ENCODE data around the gene TMEM150C. TPM values are rescaled to one million over a fixed set of nuclear protein-coding genes. Genes with fewer than 3 reads are reported as not detected.

Gene TMEM150C
- total RNA-seq, 1 donor from 2014 or later: not detected

- H3K9me3 Mint-ChIP-seq: no peaks in the 10 kb centered on the region
- intact Hi-C loops (cut with micrococcal nuclease): no loop called here
Measured at GRCh38 chr4:82587826-82588540, 26.2 kb upstream of the TMEM150C start.

DNA sequence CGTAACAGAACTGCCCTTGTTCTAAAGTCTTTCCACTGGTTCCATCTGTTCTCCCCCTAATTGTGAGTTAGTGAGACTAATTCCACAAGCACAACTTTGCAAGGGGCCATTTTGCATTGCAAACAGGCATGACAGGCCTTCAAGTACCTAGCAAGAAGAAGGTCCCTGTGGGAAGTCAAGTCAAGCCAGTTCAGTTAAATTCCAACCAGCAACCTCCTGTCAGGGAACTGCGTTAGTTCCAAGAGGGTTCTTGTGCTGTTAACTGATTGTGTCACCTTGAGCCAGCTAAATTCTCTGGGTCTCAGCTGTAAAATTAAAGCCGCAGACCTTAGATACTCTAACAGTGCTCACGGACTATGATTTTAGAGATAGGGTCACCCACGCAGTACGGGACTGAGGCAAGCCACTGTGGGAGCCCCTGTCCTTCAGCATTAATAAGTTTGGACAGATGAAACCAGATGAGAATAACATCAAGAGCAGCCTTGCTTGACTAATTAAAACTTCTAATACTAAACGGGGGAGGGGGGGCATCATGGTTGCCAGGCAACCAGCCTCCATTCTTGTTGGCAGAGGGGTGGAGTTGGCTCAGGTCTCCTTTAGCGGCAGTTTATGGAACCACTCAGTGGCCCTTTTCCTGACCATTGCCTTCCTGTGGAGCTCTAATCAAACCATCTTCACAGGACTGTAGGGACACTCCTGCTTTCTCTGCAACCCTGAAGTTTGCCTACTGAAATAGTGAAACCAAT is 24.1 kb upstream of the TMEM150C start:
- Mint-ChIP-seq H3K36me3 (ENCODE audit: low read depth) (no peaks in the 10 kb centered on the region), H3K4me1 (ENCODE audit: low read depth) (no peaks in the 10 kb centered on the region), H3K4me3 (ENCODE audit: low read depth) (no peak overlapping the region), H3K27me3 (ENCODE audit: low read depth) (peaks cover 9% of the 10 kb centered on the region), H3K27ac (no peak overlapping the region), H3K9me3 (no peaks in the 10 kb centered on the region)
- DNase-seq (ENCODE audit: low spot score): no peak
- intact Hi-C loops (cut with micrococcal nuclease): no loop called here

More at GRCh38 chr4:82587826-82588540, 26.2 kb upstream of the TMEM150C start:
- Mint-ChIP-seq H3K4me3 (ENCODE audit: low read depth) (no peak overlapping the region), H3K27ac (no peak overlapping the region), H3K4me1 (ENCODE audit: low read depth) (no peaks in the 10 kb centered on the region), H3K36me3 (ENCODE audit: low read depth) (no peaks in the 10 kb centered on the region), H3K27me3 (ENCODE audit: low read depth) (peaks cover 12% of the 10 kb centered on the region)
- no peak for DNase-seq (ENCODE audit: low spot score)

GRCh38 chr4:82584931-82585330 is 23.1 kb upstream of the TMEM150C start:
- Mint-ChIP-seq H3K4me1 (ENCODE audit: low read depth) (no peaks in the 10 kb centered on the region), H3K36me3 (ENCODE audit: low read depth) (no peaks in the 10 kb centered on the region), H3K27ac (no peak overlapping the region), H3K4me3 (ENCODE audit: low read depth) (no peak overlapping the region), H3K9me3 (no peaks in the 10 kb centered on the region), H3K27me3 (ENCODE audit: low read depth) (peaks cover 6% of the 10 kb centered on the region)
- intact Hi-C loops (cut with micrococcal nuclease): no loop called here
- DNase-seq (ENCODE audit: low spot score): no peak

DNA sequence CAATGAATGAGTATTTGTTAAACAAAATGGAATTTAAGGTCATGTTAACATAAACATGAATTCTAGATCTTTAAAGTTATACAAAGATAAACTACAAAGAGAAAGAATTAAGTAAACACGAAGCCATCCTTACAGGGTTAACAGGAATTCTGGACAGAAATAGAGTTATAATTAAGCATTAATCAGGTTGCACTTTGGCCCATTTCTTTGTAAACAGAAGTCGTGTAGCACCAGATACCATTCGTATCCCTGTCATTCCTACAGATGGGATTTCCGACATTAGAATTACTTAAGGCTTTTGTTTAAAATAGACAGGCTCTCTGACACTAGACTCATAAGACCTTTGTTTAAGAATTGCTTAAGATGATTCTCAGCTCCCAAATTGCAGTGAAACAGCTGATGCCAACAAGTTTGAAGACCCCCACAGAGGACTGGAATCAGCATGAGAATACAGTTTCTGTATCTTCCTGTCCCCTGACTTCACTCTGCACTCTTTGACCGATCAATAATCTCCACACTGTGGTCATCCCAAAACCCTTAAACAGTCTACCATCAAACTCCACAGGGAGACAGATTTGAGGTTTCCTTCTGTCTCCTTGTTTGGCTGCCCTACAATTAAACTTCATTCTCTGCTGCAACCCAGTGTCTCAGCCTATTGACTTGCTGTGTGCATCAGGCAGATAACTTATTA is 22.3 kb upstream of the TMEM150C start:
- no peak for DNase-seq (ENCODE audit: low spot score)
- Mint-ChIP-seq H3K4me1 (ENCODE audit: low read depth) (no peaks in the 10 kb centered on the region), H3K36me3 (ENCODE audit: low read depth) (no peaks in the 10 kb centered on the region), H3K27me3 (ENCODE audit: low read depth) (peaks cover 7% of the 10 kb centered on the region), H3K9me3 (no peaks in the 10 kb centered on the region), H3K4me3 (ENCODE audit: low read depth) (no peak overlapping the region), H3K27ac (no peak overlapping the region)
- intact Hi-C loops (cut with micrococcal nuclease): no loop called here

DNA sequence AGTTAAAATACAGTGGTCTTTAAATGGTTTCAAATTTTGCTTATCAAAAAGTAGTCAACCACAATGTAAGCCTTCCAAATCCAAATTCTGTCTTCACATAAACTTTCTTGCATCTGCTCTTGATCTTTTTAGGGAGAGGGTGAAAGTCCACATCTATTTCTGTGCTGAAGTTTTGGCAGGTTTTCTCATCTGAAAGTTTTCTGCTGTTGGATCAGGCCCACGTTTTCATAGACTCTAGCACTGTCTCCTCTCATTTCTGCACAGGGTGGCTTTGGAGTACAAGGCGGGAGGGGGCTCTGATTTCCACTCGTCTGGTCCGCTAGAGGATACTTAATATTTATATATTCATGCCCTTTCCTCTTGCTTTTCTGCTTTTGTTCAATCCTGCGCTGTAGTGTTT is 18.1 kb upstream of the TMEM150C start:
- DNase-seq (ENCODE audit: low spot score): no peak
- no peak overlapping the region for H3K4me3 Mint-ChIP-seq (ENCODE audit: low read depth)
- H3K9me3 Mint-ChIP-seq: no peaks in the 10 kb centered on the region
- intact Hi-C loops (cut with micrococcal nuclease): no loop called here
- H3K27me3 Mint-ChIP-seq (ENCODE audit: low read depth): peaks cover 5% of the 10 kb centered on the region
- no peaks in the 10 kb centered on the region for H3K4me1 Mint-ChIP-seq (ENCODE audit: low read depth)
- no peaks in the 10 kb centered on the region for H3K36me3 Mint-ChIP-seq (ENCODE audit: low read depth)
- no peak overlapping the region for H3K27ac Mint-ChIP-seq

DNA sequence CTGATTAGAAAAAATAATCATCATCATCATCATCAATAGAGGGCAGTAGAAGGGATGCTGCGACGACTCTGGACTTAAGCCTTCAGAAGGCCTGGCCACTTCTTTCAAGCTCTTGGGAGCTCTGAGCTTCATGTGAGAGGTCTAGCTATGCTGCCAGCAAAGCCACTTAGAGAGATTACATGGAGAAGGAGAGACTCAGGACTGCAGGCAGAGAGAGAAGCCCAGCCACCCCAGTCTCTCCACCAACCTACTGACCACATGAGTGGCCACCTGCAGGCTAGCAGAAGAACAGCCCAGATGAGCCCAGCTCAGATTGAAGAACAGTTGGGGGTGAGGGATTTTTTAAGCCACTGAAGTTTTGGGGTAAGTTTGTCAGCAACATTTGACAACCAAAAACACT is 17.1 kb upstream of the TMEM150C start:
- no peaks in the 10 kb centered on the region for H3K36me3 Mint-ChIP-seq (ENCODE audit: low read depth)
- peaks cover 9% of the 10 kb centered on the region for H3K27me3 Mint-ChIP-seq (ENCODE audit: low read depth)
- intact Hi-C loops (cut with micrococcal nuclease): no loop called here
- no peak overlapping the region for H3K4me3 Mint-ChIP-seq (ENCODE audit: low read depth)
- H3K27ac Mint-ChIP-seq: no peak overlapping the region
- H3K9me3 Mint-ChIP-seq: no peaks in the 10 kb centered on the region
- H3K4me1 Mint-ChIP-seq (ENCODE audit: low read depth): no peaks in the 10 kb centered on the region
- no peak for DNase-seq (ENCODE audit: low spot score)

DNA sequence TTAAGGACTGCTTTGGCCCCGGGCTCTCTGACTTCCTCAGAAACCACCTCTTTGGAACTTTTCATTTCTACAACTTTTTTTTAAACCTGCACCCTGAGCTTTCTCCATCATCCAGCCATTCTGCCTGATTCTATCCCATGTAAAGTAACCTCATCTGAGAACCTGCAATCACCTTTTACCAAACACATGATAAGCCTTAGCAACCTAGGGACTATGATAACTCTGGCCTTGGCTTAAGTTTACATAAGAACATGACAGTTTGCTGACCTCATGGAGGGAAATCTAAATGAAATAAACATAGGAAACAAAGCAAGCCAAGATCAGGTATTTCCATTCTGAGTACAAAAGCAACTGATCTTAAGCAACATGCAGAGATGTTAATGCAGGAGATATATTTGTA is 15.7 kb upstream of the TMEM150C start:
- Mint-ChIP-seq H3K4me1 (ENCODE audit: low read depth) (no peaks in the 10 kb centered on the region), H3K4me3 (ENCODE audit: low read depth) (no peak overlapping the region), H3K27me3 (ENCODE audit: low read depth) (peaks cover 6% of the 10 kb centered on the region), H3K9me3 (no peaks in the 10 kb centered on the region), H3K27ac (no peak overlapping the region), H3K36me3 (ENCODE audit: low read depth) (no peaks in the 10 kb centered on the region)
- intact Hi-C loops (cut with micrococcal nuclease): no loop called here
- DNase-seq (ENCODE audit: low spot score): no peak

DNA sequence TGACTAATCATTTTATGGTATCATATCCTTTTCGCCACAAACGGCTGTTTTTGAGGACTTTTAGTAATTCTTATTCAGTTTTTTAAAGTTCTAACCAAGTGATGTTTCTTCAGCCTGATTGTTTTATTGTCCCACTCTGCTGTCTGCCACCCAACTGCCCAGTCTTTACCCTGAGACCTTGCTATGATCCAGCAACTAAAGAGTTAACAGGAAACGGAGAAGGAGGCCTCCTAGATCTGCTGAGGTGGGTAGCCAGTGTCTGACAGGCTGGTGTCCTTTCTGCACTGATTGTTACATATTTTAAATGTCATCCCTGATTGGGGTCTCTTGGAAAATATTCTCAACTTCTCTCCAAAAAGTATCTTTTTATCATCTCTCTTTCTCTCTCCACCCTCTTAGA is 7.9 kb upstream of the TMEM150C start:
- H3K4me3 Mint-ChIP-seq (ENCODE audit: low read depth): no peak overlapping the region
- no peak for DNase-seq (ENCODE audit: low spot score)
- no peaks in the 10 kb centered on the region for H3K9me3 Mint-ChIP-seq
- H3K4me1 Mint-ChIP-seq (ENCODE audit: low read depth): no peaks in the 10 kb centered on the region
- H3K36me3 Mint-ChIP-seq (ENCODE audit: low read depth): no peaks in the 10 kb centered on the region
- no peak overlapping the region for H3K27ac Mint-ChIP-seq
- H3K27me3 Mint-ChIP-seq (ENCODE audit: low read depth): peaks cover 15% of the 10 kb centered on the region
- intact Hi-C loops (cut with micrococcal nuclease): no loop called here

DNA sequence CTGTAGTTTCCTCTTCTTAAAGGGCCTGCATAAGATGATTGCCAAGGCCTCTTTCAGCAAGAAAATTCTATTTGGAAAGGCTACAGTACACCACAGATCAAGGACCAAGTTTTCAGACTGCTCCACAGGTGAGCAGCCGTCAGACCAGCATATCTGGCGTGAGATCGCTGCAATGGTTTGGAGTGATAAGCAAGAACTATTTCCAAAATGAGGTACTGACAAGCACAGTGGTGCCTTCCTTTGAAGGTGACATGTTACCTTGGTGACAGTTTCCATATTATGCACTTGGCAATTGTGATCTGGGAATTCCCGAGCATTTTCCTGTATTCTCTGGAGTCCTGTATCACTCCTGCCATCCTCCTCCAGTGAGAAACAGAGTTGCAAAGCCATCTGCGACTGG is 7.3 kb upstream of the TMEM150C start:
- peaks cover 13% of the 10 kb centered on the region for H3K27me3 Mint-ChIP-seq (ENCODE audit: low read depth)
- intact Hi-C loops (cut with micrococcal nuclease): no loop called here
- H3K4me3 Mint-ChIP-seq (ENCODE audit: low read depth): no peak overlapping the region
- H3K36me3 Mint-ChIP-seq (ENCODE audit: low read depth): no peaks in the 10 kb centered on the region
- H3K27ac Mint-ChIP-seq: no peak overlapping the region
- no peaks in the 10 kb centered on the region for H3K9me3 Mint-ChIP-seq
- no peak for DNase-seq (ENCODE audit: low spot score)
- H3K4me1 Mint-ChIP-seq (ENCODE audit: low read depth): no peaks in the 10 kb centered on the region

DNA sequence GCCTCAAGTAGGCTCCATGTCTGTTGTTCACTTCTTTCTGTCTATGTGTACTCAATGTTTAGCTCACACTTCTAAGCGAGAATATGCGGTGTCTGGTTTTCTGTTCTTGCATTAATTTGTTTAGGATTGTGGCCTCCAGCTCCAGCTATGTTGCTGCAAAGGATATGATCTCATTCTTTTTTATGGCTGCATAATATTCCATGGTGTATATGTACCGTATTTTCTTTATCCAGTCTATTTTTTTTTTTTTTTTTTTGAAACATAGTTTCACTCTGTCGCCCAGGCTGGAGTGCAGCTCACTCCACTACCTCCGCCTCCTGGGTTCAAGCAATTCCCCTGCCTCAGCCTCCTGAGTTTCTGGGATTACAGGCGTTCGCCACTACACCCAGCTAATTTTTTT is 5.7 kb upstream of the TMEM150C start:
- Mint-ChIP-seq H3K4me1 (ENCODE audit: low read depth) (peaks cover 1% of the 10 kb centered on the region), H3K36me3 (ENCODE audit: low read depth) (no peaks in the 10 kb centered on the region), H3K27me3 (ENCODE audit: low read depth) (peaks cover 25% of the 10 kb centered on the region), H3K9me3 (no peaks in the 10 kb centered on the region), H3K27ac (no peak overlapping the region), H3K4me3 (ENCODE audit: low read depth) (no peak overlapping the region)
- intact Hi-C loops (cut with micrococcal nuclease): no loop called here
- DNase-seq (ENCODE audit: low spot score): no peak

GRCh38 chr4:82562564-82562854 is 721 bp upstream of the TMEM150C start:
- Mint-ChIP-seq H3K9me3 (no peaks in the 10 kb centered on the region), H3K4me3 (ENCODE audit: low read depth) (peak overlapping the region; percentile 38), H3K36me3 (ENCODE audit: low read depth) (no peaks in the 10 kb centered on the region), H3K27ac (no peak overlapping the region), H3K4me1 (ENCODE audit: low read depth) (peaks cover 10% of the 10 kb centered on the region), H3K27me3 (ENCODE audit: low read depth) (peaks cover 48% of the 10 kb centered on the region)
- intact Hi-C loops (cut with micrococcal nuclease): no loop called here
- no peak for DNase-seq (ENCODE audit: low spot score)

DNA sequence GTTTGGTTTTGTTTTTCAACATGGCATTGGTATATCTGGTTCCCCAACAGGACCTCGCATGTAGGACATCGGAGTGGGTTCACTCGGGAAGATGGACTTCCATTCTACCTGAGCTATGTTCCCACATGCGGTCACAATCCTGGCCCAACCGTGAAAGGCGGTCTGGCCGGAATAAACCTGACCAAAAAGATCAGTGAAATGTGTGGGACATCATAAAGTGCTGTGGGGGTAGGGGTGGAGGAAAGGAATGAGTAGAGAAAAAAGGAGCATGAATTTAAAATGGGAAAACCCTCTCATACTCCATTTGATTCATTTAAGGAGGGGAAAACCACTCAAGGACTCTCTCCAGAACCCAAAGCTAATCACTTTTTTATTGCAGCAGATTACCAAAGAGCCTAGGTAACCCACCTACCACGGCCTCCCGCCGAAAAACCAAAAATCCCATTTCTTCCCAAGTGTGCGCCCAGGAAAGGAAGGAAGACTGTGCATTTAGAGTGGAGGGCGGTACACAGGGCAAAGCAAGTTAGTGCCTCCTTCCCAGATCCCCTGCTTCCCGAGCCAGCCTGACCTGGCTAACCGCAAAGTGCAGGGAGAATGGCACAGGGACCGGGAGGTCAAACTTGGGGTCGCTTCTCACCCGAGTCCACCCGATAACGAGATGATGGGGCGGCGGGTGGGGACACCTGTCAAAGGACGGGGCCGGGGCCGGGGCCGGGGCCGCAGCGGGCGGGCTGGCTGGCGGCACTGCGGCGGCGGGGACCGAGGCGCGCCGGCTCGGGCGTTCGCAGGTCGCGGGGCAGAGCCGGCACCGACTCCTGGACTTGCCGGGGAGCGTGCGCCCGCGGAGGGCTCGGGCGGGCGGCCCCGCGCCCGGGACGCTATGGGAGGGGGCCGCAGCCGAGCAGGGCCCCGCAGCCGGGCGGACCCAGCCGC is 669 bp downstream of the TMEM150C start:
- Mint-ChIP-seq H3K4me1 (ENCODE audit: low read depth) (peaks cover 10% of the 10 kb centered on the region), H3K36me3 (ENCODE audit: low read depth) (no peaks in the 10 kb centered on the region), H3K4me3 (ENCODE audit: low read depth) (peak overlapping the region; percentile 40), H3K27ac (no peak overlapping the region), H3K27me3 (ENCODE audit: low read depth) (peaks cover 56% of the 10 kb centered on the region), H3K9me3 (no peaks in the 10 kb centered on the region)
- intact Hi-C loops (cut with micrococcal nuclease): no loop called here
- no peak for DNase-seq (ENCODE audit: low spot score)

Data from activated T-helper 2 cell treated with anti-CD3 and anti-CD28 coated beads, Interferon-gamma antibody, Interleukin-2, Interleukin-4, amounts not matched to agents 10 μg/mL and 5 μg/mL and 100 μg/mL, durations not matched to agents 14 hours and 24 hours and 36 hours (primary cell).